ENCODE data around the gene UVRAG. TPM values are rescaled to one million over a fixed set of nuclear protein-coding genes. Genes with fewer than 3 reads are reported as not detected.

UVRAG gene
- polyA plus RNA-seq, 1 experiment: 8.2 TPM

GRCh38 chr11:75921808-75922207, 106.8 kb downstream of the UVRAG start:
- TF ChIP-seq CTCF (IDR thresholded peaks at IDR 0.05; ENCODE audit: insufficient read depth, low read depth, low read length): no peak
- Histone ChIP-seq H3K27me3 (ENCODE audit: control insufficient read depth, insufficient read depth, low read length) (no peaks in the 10 kb centered on the region), H3K4me3 (ENCODE audit: low read depth, low read length) (no peak overlapping the region), H3K36me3 (ENCODE audit: control insufficient read depth, insufficient read depth, low read length) (no peaks in the 10 kb centered on the region)
- ChIA-PET POLR2A (interaction anchor here (0.8 kb wide), 1 partner anchor 404 kb away, joined by 5 read pairs; no protein-coding TSS in a partner anchor), CTCF (interaction anchor here (0.7 to 1.2 kb wide), 2 partner anchors 11 to 393 kb away, joined by 3 to 4 read pairs; no protein-coding TSS in a partner anchor)
- DNase-seq (ENCODE audit: low read depth): no peak

GRCh38 chr11:75924966-75925784, 110.2 kb downstream of the UVRAG start:
- DNase-seq (ENCODE audit: low read depth): no peak
- Histone ChIP-seq H3K36me3 (ENCODE audit: control insufficient read depth, insufficient read depth, low read length) (no peaks in the 10 kb centered on the region), H3K4me3 (ENCODE audit: low read depth, low read length) (no peak overlapping the region), H3K27me3 (ENCODE audit: control insufficient read depth, insufficient read depth, low read length) (no peaks in the 10 kb centered on the region)
- ChIA-PET POLR2A (no interaction called here), CTCF (interaction anchor here (0.8 kb wide), 1 partner anchor 23 kb away, joined by 3 read pairs; no protein-coding TSS in a partner anchor)
- no peak for TF ChIP-seq CTCF (IDR thresholded peaks at IDR 0.05; ENCODE audit: insufficient read depth, low read depth, low read length)

GRCh38 chr11:75925785-75926164, 110.8 kb downstream of the UVRAG start:
- DNase-seq (ENCODE audit: low read depth): no peak
- ChIA-PET POLR2A (no interaction called here), CTCF (no interaction called here)
- Histone ChIP-seq H3K4me3 (ENCODE audit: low read depth, low read length) (no peak overlapping the region), H3K27me3 (ENCODE audit: control insufficient read depth, insufficient read depth, low read length) (no peaks in the 10 kb centered on the region), H3K36me3 (ENCODE audit: control insufficient read depth, insufficient read depth, low read length) (no peaks in the 10 kb centered on the region)
- no peak for TF ChIP-seq CTCF (IDR thresholded peaks at IDR 0.05; ENCODE audit: insufficient read depth, low read depth, low read length)

- ChIA-PET CTCF (no interaction called here), POLR2A (no interaction called here)
- Histone ChIP-seq H3K27me3 (ENCODE audit: control insufficient read depth, insufficient read depth, low read length) (no peaks in the 10 kb centered on the region), H3K36me3 (ENCODE audit: control insufficient read depth, insufficient read depth, low read length) (no peaks in the 10 kb centered on the region), H3K4me3 (ENCODE audit: low read depth, low read length) (no peak overlapping the region)
- DNase-seq (ENCODE audit: low read depth): no peak
- TF ChIP-seq CTCF (IDR thresholded peaks at IDR 0.05; ENCODE audit: insufficient read depth, low read depth, low read length): no peak
Measured at GRCh38 chr11:75929706-75930105, 114.7 kb downstream of the UVRAG start.

GRCh38 chr11:75930534-75930933, 115.5 kb downstream of the UVRAG start:
- Histone ChIP-seq H3K36me3 (ENCODE audit: control insufficient read depth, insufficient read depth, low read length) (no peaks in the 10 kb centered on the region), H3K4me3 (ENCODE audit: low read depth, low read length) (no peak overlapping the region), H3K27me3 (ENCODE audit: control insufficient read depth, insufficient read depth, low read length) (no peaks in the 10 kb centered on the region)
- no peak for DNase-seq (ENCODE audit: low read depth)
- ChIA-PET CTCF (no interaction called here), POLR2A (no interaction called here)
- TF ChIP-seq CTCF (IDR thresholded peaks at IDR 0.05; ENCODE audit: insufficient read depth, low read depth, low read length): no peak

All from BJ (cell line).